ENCODE measurements around the gene PCDH9. TPM values are rescaled to one million over a fixed set of nuclear protein-coding genes. Genes with fewer than 3 reads are reported as not detected.
A peak's percentile ranks its signal among the peaks of the same experiment; 100 is the strongest.

PCDH9 gene
- total and polyA plus RNA-seq, 2 experiments from 2014 or later: 0.56 to 0.76 TPM

DNA sequence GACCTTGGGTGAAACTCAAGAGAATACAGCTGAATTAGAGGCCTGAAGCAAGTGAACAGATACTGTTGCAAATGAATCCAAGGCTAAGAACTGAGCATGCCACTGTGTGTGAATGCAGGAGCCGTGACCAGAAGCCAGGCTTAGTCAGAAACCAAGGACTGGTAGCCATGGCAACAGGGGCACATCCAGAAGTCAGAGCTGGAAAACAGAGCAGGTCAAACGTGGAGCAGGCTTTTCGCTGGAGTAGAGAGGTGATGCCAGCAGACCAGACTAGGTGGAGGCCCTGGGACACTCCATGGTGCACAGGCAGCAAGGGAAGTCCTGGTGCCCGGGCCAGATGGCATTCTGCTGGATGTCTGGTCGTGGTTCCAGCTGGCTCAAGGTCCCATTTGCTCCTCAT is 564.1 kb downstream of the PCDH9 start:
- Histone ChIP-seq H3K79me2 (ENCODE audit: insufficient read depth) (no peaks in the 10 kb centered on the region), H3K27ac (no peak overlapping the region), H2AFZ (no peak overlapping the region), H3K36me3 (ENCODE audit: low read depth) (no peaks in the 10 kb centered on the region), H3K4me2 (ENCODE audit: unreplicated experiment) (no peak overlapping the region), H3K9me2 (ENCODE audit: insufficient read depth) (no peaks in the 10 kb centered on the region), H3K4me3 (no peak overlapping the region), H3K27me3 (replicated peaks; ENCODE audit: insufficient read depth) (no peaks in the 10 kb centered on the region), H3K9ac (no peak overlapping the region), H3K9me3 (ENCODE audit: low read depth) (no peaks in the 10 kb centered on the region), H4K20me1 (ENCODE audit: insufficient read depth) (no peaks in the 10 kb centered on the region), H3K4me1 (ENCODE audit: insufficient read depth) (no peaks in the 10 kb centered on the region), H3F3A (ENCODE audit: insufficient read depth) (no peaks in the 10 kb centered on the region)
- DNase-seq: peak; percentile 12
- TF ChIP-seq EZH2 (IDR thresholded peaks at IDR 0.05; ENCODE audit: insufficient read depth, poor library complexity, severe bottlenecking) (no peak), EZH2phosphoT487 (IDR thresholded peaks at IDR 0.05; ENCODE audit: insufficient read depth, low read depth) (no peak)
- in situ Hi-C loops (cut with MboI): no loop called here
- 6 to 10% methylated on average over 5 of the region's 5 CpGs for WGBS, 2 experiments (ENCODE audit: low coverage in 1 of 2, low lambda C conversion rate in 2 of 2, missing lambda C conversion rate in 2 of 2)

DNA sequence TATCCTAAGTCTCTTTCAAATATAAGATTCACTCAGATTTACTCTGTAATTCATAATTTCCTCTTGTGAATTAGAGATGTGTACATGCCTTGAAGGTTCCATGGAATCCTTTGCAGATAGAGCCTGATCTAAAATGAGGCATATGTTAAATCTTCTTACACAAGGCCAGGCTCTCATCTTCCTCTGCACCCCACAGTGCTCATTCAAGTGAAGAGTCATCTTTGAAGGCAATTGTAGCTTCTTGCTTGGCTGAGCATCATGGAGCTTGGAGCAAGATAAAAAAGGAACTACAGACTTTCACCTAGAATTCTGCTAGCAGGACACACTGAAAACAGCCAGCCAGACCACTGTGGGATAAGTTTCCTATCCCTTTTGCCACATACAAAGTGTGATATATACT is 566.4 kb downstream of the PCDH9 start:
- no peaks in the 10 kb centered on the region for H3K27me3 ChIP-seq (replicated peaks; ENCODE audit: insufficient read depth)
- DNase-seq: no peak
- TF ChIP-seq EZH2 (IDR thresholded peaks at IDR 0.05; ENCODE audit: insufficient read depth, poor library complexity, severe bottlenecking) (no peak), EZH2phosphoT487 (IDR thresholded peaks at IDR 0.05; ENCODE audit: insufficient read depth, low read depth) (no peak)
- no peak overlapping the region for H3K4me3 ChIP-seq
- no peaks in the 10 kb centered on the region for H3K79me2 ChIP-seq (ENCODE audit: insufficient read depth)
- H3K9me3 ChIP-seq (ENCODE audit: low read depth): peaks cover 2% of the 10 kb centered on the region
- H3K4me1 ChIP-seq (ENCODE audit: insufficient read depth): no peaks in the 10 kb centered on the region
- no peak overlapping the region for H2AFZ ChIP-seq
- H3K4me2 ChIP-seq (ENCODE audit: unreplicated experiment): no peak overlapping the region
- H3F3A ChIP-seq (ENCODE audit: insufficient read depth): no peaks in the 10 kb centered on the region
- H3K9me2 ChIP-seq (ENCODE audit: insufficient read depth): no peaks in the 10 kb centered on the region
- H4K20me1 ChIP-seq (ENCODE audit: insufficient read depth): no peaks in the 10 kb centered on the region
- no peak overlapping the region for H3K9ac ChIP-seq
- no peaks in the 10 kb centered on the region for H3K36me3 ChIP-seq (ENCODE audit: low read depth)
- in situ Hi-C loops (cut with MboI): no loop called here
- no peak overlapping the region for H3K27ac ChIP-seq

DNA sequence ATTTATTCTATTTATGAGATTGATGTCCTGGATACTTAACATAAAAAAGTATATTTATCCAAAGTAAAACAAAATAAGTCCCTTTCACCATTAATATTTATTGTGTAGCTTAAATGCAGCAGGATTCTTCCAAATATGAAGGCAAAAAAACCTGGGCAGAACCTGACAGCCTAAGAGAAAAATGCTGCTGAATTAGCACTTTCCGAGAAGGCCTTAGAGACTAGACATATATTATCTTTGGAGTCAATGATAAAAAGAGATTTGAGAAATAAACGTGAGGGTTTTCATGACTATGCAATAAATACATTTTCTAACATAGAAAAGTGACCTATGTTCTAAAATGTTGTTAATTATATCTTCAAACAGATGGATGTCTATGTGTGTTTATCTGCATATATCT is 566.9 kb downstream of the PCDH9 start:
- WGBS, 2 experiments (ENCODE audit: low coverage in 1 of 2, low lambda C conversion rate in 2 of 2, missing lambda C conversion rate in 2 of 2): 21 to 26% methylated on average over 2 of the region's 2 CpGs
- H3F3A ChIP-seq (ENCODE audit: insufficient read depth): no peaks in the 10 kb centered on the region

GRCh38 chr13:66661336-66661735 is 568.8 kb downstream of the PCDH9 start:
- Histone ChIP-seq H2AFZ (no peak overlapping the region), H3K4me3 (no peak overlapping the region), H3F3A (ENCODE audit: insufficient read depth) (no peaks in the 10 kb centered on the region), H3K79me2 (ENCODE audit: insufficient read depth) (no peaks in the 10 kb centered on the region), H3K36me3 (ENCODE audit: low read depth) (no peaks in the 10 kb centered on the region), H3K4me2 (ENCODE audit: unreplicated experiment) (no peak overlapping the region), H3K9me2 (ENCODE audit: insufficient read depth) (no peaks in the 10 kb centered on the region), H3K9me3 (ENCODE audit: low read depth) (peaks cover 6% of the 10 kb centered on the region), H3K4me1 (ENCODE audit: insufficient read depth) (no peaks in the 10 kb centered on the region), H3K27me3 (replicated peaks; ENCODE audit: insufficient read depth) (no peaks in the 10 kb centered on the region), H3K27ac (no peak overlapping the region), H4K20me1 (ENCODE audit: insufficient read depth) (no peaks in the 10 kb centered on the region), H3K9ac (no peak overlapping the region)
- 28 to 37% methylated on average over 2 of the region's 2 CpGs for WGBS, 2 experiments (ENCODE audit: low coverage in 1 of 2, low lambda C conversion rate in 2 of 2, missing lambda C conversion rate in 2 of 2)
- DNase-seq: no peak
- in situ Hi-C loops (cut with MboI): no loop called here
- TF ChIP-seq EZH2 (IDR thresholded peaks at IDR 0.05; ENCODE audit: insufficient read depth, poor library complexity, severe bottlenecking) (no peak), EZH2phosphoT487 (IDR thresholded peaks at IDR 0.05; ENCODE audit: insufficient read depth, low read depth) (no peak)

More for the DNA sequence above, 566.9 kb downstream of the PCDH9 start:
- in situ Hi-C loops (cut with MboI): no loop called here
- no peaks in the 10 kb centered on the region for H3K9me2 ChIP-seq (ENCODE audit: insufficient read depth)
- H3K27me3 ChIP-seq (replicated peaks; ENCODE audit: insufficient read depth): no peaks in the 10 kb centered on the region
- no peak overlapping the region for H3K4me3 ChIP-seq
- no peak overlapping the region for H3K9ac ChIP-seq
- H4K20me1 ChIP-seq (ENCODE audit: insufficient read depth): no peaks in the 10 kb centered on the region
- no peak for DNase-seq
- H3K9me3 ChIP-seq (ENCODE audit: low read depth): peaks cover 6% of the 10 kb centered on the region
- TF ChIP-seq EZH2phosphoT487 (IDR thresholded peaks at IDR 0.05; ENCODE audit: insufficient read depth, low read depth) (no peak), EZH2 (IDR thresholded peaks at IDR 0.05; ENCODE audit: insufficient read depth, poor library complexity, severe bottlenecking) (no peak)
- no peak overlapping the region for H3K4me2 ChIP-seq (ENCODE audit: unreplicated experiment)
- no peak overlapping the region for H3K27ac ChIP-seq
- no peaks in the 10 kb centered on the region for H3K36me3 ChIP-seq (ENCODE audit: low read depth)
- H3K4me1 ChIP-seq (ENCODE audit: insufficient read depth): no peaks in the 10 kb centered on the region
- no peaks in the 10 kb centered on the region for H3K79me2 ChIP-seq (ENCODE audit: insufficient read depth)
- H2AFZ ChIP-seq: no peak overlapping the region

DNA sequence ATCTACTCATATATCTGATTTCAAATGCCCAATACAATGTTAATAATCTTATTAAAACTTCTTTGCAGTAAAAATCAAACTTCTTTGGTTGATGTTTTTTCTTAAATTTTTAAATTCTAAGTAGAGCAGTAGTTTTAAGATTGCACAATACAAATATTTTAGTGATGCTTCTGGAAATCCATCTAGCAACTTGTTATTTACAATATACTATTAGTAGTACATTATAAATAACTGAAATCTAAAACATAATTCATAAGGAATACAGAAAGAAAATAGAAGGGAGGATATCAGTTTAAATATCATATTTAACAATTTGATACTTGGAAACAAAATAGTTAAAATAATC is 569.7 kb downstream of the PCDH9 start:
- H3K9me3 ChIP-seq (ENCODE audit: low read depth): peaks cover 6% of the 10 kb centered on the region
- no peak for DNase-seq
- no peak overlapping the region for H3K27ac ChIP-seq
- H3K9ac ChIP-seq: no peak overlapping the region
- H3K36me3 ChIP-seq (ENCODE audit: low read depth): no peaks in the 10 kb centered on the region
- H4K20me1 ChIP-seq (ENCODE audit: insufficient read depth): no peaks in the 10 kb centered on the region
- TF ChIP-seq EZH2phosphoT487 (IDR thresholded peaks at IDR 0.05; ENCODE audit: insufficient read depth, low read depth) (no peak), EZH2 (IDR thresholded peaks at IDR 0.05; ENCODE audit: insufficient read depth, poor library complexity, severe bottlenecking) (no peak)
- no peaks in the 10 kb centered on the region for H3K4me1 ChIP-seq (ENCODE audit: insufficient read depth)
- H3K4me3 ChIP-seq: no peak overlapping the region
- no peak overlapping the region for H2AFZ ChIP-seq
- H3F3A ChIP-seq (ENCODE audit: insufficient read depth): no peaks in the 10 kb centered on the region
- no peaks in the 10 kb centered on the region for H3K9me2 ChIP-seq (ENCODE audit: insufficient read depth)
- H3K27me3 ChIP-seq (replicated peaks; ENCODE audit: insufficient read depth): no peaks in the 10 kb centered on the region
- no peaks in the 10 kb centered on the region for H3K79me2 ChIP-seq (ENCODE audit: insufficient read depth)
- in situ Hi-C loops (cut with MboI): no loop called here
- no peak overlapping the region for H3K4me2 ChIP-seq (ENCODE audit: unreplicated experiment)
